Stimulated activated naive CD8-positive, alpha-beta T cell treated with anti-CD3 and anti-CD28 coated beads, Interleukin-15, Interleukin-2, amounts not matched to agents 100 ng/mL and 50 ng/mL, for 24 hours (primary cell): ENCODE measurements around the gene OCRL.
"Not testable (repeated sequence)": the region's sequence is repeated elsewhere in the genome, so short reads cannot be mapped to it uniquely, and the experiment has no call there.

Source experiments
- H3K27ac Mint-ChIP-seq: one replicate; pipeline ENCODE4 v1.8.0; 2021; ENCODE audit warnings: mild to moderate bottlenecking, mixed read lengths
- H3K27me3 Mint-ChIP-seq: one replicate; pipeline ENCODE4 v1.8.0; 2021; ENCODE audit warnings: mixed read lengths
- H3K36me3 Mint-ChIP-seq: one replicate; pipeline ENCODE4 v1.8.0; 2021; ENCODE audit warnings: low read depth, mixed read lengths
- H3K4me1 Mint-ChIP-seq: one replicate; pipeline ENCODE4 v1.8.0; 2021; ENCODE audit warnings: low read depth, mixed read lengths
- H3K4me3 Mint-ChIP-seq: one replicate; pipeline ENCODE4 v1.8.0; 2021; ENCODE audit warnings: mild to moderate bottlenecking, mixed read lengths
- H3K9me3 Mint-ChIP-seq: one replicate; pipeline ENCODE4 v1.8.0; 2021; ENCODE audit warnings: mixed read lengths

OCRL gene

GRCh38 chrX:129524250-129524850 lies 15.7 kb upstream of the OCRL start:
- Mint-ChIP-seq H3K4me3 (peak overlapping the region; percentile 67), H3K36me3 (no peaks in the 10 kb centered on the region), H3K27ac (no peak overlapping the region)

DNA sequence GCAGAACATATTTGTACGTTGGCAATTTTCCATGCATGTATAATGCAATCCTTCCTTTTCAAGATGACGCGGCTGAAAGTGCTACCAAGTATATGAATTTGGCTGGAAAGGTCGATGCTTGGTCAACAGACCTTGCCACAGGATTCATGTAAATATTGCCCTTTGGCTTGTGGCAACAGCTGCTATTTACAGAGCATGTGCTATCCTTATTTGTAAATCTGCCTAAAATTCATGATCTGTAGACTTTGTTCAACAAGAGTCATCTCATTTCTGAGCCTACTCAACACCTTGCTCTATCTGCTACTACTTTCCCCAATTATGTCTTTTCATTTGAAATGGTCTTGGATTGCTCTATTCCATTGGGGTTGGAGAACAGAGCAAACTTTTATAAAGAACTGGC lies 14.9 kb upstream of the OCRL start:
- no peaks in the 10 kb centered on the region for H3K9me3 Mint-ChIP-seq
- no peak overlapping the region for H3K4me3 Mint-ChIP-seq
- no peaks in the 10 kb centered on the region for H3K4me1 Mint-ChIP-seq
- no peaks in the 10 kb centered on the region for H3K36me3 Mint-ChIP-seq
- H3K27ac Mint-ChIP-seq = no peak overlapping the region
- peaks cover 12% of the 10 kb centered on the region for H3K27me3 Mint-ChIP-seq

More at GRCh38 chrX:129524250-129524850, 15.7 kb upstream of the OCRL start:
- H3K4me1 Mint-ChIP-seq = no peaks in the 10 kb centered on the region
- H3K27me3 Mint-ChIP-seq = peaks cover 14% of the 10 kb centered on the region
- H3K9me3 Mint-ChIP-seq = no peaks in the 10 kb centered on the region

DNA sequence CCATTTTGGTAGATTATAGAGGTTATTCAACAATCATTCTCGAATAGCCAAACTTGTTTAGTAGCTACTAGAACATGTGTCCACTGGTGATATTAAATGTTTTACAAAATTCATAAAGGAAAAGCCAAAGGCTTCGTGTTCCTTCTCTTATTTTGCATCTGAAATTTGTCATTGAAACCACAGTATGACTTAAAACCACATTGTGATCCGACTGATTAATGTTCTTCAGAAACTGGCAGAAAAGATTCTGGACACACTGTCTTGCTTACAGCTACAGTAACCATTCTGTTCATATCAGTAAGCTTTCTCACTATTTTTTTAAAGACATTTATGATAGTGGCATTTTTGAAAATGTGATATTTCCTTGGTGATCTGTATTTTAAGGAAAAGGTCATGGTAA lies 14.2 kb upstream of the OCRL start:
- Mint-ChIP-seq H3K4me3 (no peak overlapping the region), H3K27me3 (peaks cover 11% of the 10 kb centered on the region), H3K27ac (no peak overlapping the region), H3K9me3 (no peaks in the 10 kb centered on the region), H3K36me3 (no peaks in the 10 kb centered on the region), H3K4me1 (no peaks in the 10 kb centered on the region)

- H3K9me3 Mint-ChIP-seq = no peaks in the 10 kb centered on the region
- no peak overlapping the region for H3K4me3 Mint-ChIP-seq
- H3K36me3 Mint-ChIP-seq = no peaks in the 10 kb centered on the region
- no peaks in the 10 kb centered on the region for H3K4me1 Mint-ChIP-seq
- H3K27me3 Mint-ChIP-seq = no peaks in the 10 kb centered on the region
- H3K27ac Mint-ChIP-seq = no peak overlapping the region
These were observed 10.3 kb upstream of the OCRL start for GRCh38 chrX:129529685-129530281.

- Mint-ChIP-seq H3K27ac (no peak overlapping the region), H3K9me3 (no peaks in the 10 kb centered on the region), H3K4me3 (no peak overlapping the region), H3K4me1 (no peaks in the 10 kb centered on the region), H3K27me3 (no peaks in the 10 kb centered on the region), H3K36me3 (no peaks in the 10 kb centered on the region)
These were observed 9.6 kb upstream of the OCRL start for GRCh38 chrX:129530410-129530809.

DNA sequence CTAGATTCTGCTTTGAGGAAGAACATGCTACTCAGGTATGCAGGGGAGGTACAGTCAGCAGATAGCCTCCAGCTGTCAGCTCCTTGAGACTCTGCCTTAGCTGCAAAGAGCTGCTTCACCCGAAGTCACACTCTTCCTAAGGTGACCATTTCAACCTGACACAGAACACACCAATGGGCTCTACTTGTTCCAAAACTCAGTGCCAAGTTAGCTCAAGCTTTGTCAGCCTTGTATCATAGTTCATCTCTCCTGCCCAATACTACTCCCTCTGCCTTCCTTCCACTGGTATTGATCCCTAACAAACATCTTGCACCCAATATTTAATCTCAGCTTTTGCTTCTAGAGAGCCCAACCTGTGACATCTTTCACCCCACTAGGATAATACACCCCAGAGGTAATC lies 8.9 kb upstream of the OCRL start:
- Mint-ChIP-seq H3K4me3 (no peak overlapping the region), H3K36me3 (no peaks in the 10 kb centered on the region), H3K27ac (no peak overlapping the region), H3K4me1 (no peaks in the 10 kb centered on the region), H3K9me3 (no peaks in the 10 kb centered on the region), H3K27me3 (no peaks in the 10 kb centered on the region)

DNA sequence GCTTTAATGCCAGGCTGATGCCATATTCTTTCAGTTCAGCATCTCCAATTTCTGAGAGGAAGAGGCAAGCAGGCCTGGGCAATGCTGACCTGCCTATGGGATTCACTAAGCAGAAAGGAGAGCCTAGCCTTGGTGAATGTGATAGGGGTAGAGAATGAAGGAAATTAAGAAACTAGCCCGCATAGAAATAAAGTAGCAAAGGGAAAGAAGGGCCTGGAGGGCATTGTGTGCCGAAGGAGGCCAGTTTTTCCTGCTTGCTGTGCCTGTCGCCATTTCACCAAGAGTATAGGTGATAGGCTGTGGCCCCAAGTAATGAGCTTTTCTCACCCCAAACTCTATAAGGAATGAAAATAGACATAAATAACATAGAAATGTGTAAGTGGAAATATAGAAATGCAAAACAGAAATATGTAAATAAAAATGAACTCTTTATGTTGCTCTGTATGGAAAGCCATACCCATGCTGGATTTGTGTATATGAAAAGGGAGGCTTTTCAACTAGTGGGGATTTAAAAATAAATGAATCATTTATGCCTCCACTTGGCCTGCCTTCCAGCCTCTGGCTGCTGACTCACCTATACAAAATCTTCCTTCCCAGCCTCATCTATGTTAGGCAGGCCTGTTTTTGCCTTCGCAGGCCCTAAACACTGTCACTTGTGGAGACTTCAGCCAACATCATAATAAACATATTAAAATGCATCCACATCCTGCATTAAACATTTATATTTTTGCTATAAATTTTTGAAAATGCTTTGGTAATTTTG lies 5.1 kb upstream of the OCRL start:
- no peaks in the 10 kb centered on the region for H3K27me3 Mint-ChIP-seq
- no peak overlapping the region for H3K27ac Mint-ChIP-seq

GRCh38 chrX:129540722-129541184 lies 694 bp downstream of the OCRL start:
- Mint-ChIP-seq H3K4me3 (peak overlapping the region; percentile 52), H3K9me3 (no peaks in the 10 kb centered on the region), H3K27ac (no peak overlapping the region), H3K4me1 (peaks cover 3% of the 10 kb centered on the region), H3K27me3 (no peaks in the 10 kb centered on the region), H3K36me3 (no peaks in the 10 kb centered on the region)

More for the DNA sequence above, 5.1 kb upstream of the OCRL start:
- H3K4me1 Mint-ChIP-seq = no peaks in the 10 kb centered on the region
- no peak overlapping the region for H3K4me3 Mint-ChIP-seq
- no peaks in the 10 kb centered on the region for H3K9me3 Mint-ChIP-seq
- no peaks in the 10 kb centered on the region for H3K36me3 Mint-ChIP-seq

- no peaks in the 10 kb centered on the region for H3K9me3 Mint-ChIP-seq
- no peak overlapping the region for H3K4me3 Mint-ChIP-seq
- peaks cover 3% of the 10 kb centered on the region for H3K4me1 Mint-ChIP-seq
- no peaks in the 10 kb centered on the region for H3K27me3 Mint-ChIP-seq
- H3K27ac Mint-ChIP-seq = no peak overlapping the region
- no peaks in the 10 kb centered on the region for H3K36me3 Mint-ChIP-seq
These were observed 4.7 kb downstream of the OCRL start for GRCh38 chrX:129544780-129545179.

GRCh38 chrX:129545408-129545807 lies 5.3 kb downstream of the OCRL start:
- Mint-ChIP-seq H3K27ac (no peak overlapping the region), H3K27me3 (no peaks in the 10 kb centered on the region), H3K9me3 (no peaks in the 10 kb centered on the region), H3K36me3 (no peaks in the 10 kb centered on the region), H3K4me3 (no peak overlapping the region), H3K4me1 (peaks cover 3% of the 10 kb centered on the region)

DNA sequence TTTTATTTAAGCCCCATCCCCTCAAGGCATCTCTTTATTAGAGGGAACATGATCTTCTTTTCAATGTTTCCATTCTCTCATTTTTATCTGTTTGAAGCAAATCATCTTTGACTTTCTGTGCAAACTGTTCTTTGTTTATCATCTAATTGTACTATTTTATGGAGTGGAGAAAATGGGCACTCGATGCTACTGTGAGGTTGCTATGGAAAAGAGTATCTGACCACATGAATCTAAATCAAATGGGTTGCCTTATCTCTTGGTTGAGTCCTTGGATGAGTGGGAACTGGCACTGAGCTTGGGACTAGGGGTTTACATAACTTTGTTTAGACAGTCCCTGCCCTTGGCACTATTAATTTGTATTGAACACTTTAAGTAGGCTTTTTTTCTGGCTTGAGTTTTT lies 9.1 kb downstream of the OCRL start:
- H3K4me1 Mint-ChIP-seq = peaks cover 3% of the 10 kb centered on the region
- no peaks in the 10 kb centered on the region for H3K27me3 Mint-ChIP-seq
- no peak overlapping the region for H3K27ac Mint-ChIP-seq
- peaks cover 8% of the 10 kb centered on the region for H3K36me3 Mint-ChIP-seq
- H3K9me3 Mint-ChIP-seq = no peaks in the 10 kb centered on the region
- no peak overlapping the region for H3K4me3 Mint-ChIP-seq

GRCh38 chrX:129553619-129554288 lies 13.7 kb downstream of the OCRL start:
- Mint-ChIP-seq H3K4me3 (no peak overlapping the region), H3K27ac (no peak overlapping the region), H3K9me3 (no peaks in the 10 kb centered on the region), H3K36me3 (peaks cover 8% of the 10 kb centered on the region), H3K27me3 (no peaks in the 10 kb centered on the region), H3K4me1 (no peaks in the 10 kb centered on the region)

- not testable (repeated sequence) for H3K27me3 Mint-ChIP-seq, H3K9me3 Mint-ChIP-seq, H3K36me3 Mint-ChIP-seq, H3K4me1 Mint-ChIP-seq, H3K4me3 Mint-ChIP-seq, H3K27ac Mint-ChIP-seq
These were observed 14.8 kb downstream of the OCRL start for GRCh38 chrX:129554816-129555215.

DNA sequence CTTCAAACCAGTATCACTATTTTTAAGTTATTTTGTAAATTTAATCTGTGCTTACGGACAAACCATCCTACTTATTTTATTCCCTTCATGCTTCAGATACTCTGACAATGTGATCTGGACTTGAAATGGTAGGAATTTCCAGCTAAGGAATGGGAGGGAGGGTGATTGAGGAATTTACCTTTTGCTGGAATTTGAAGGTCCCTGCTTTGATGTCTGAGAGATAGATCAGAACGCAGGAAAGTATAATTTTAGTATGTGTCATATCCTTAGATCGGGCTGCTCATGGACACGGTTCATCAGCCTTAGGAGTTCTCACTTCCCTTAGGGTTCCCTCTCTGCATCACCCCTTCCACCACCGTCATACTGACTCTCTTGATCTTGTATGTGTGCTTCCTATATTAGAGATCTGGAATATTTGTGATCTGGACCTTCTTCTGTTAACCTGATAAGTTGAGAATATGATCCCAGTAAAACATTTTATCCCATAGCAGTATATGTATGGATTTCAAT lies 16.8 kb downstream of the OCRL start:
- Mint-ChIP-seq H3K4me3 (no peak overlapping the region), H3K9me3 (no peaks in the 10 kb centered on the region), H3K4me1 (no peaks in the 10 kb centered on the region), H3K27me3 (no peaks in the 10 kb centered on the region), H3K27ac (no peak overlapping the region), H3K36me3 (peaks cover 13% of the 10 kb centered on the region)
